MM.1S (cell line): ENCODE results near the gene DVL1.

Experiments
- EZH2 ChIP-seq: fragments of 300-600 bp; sonication (generic); optimal IDR thresholded peaks from 2 replicates; pipeline ENCODE3; 2017; ENCODE audit warnings: low read depth, mild to moderate bottlenecking, antibody characterized with exemption, low read length, mixed read lengths
- TF ChIP-seq, protein P1 (sequence below): fragments of 300-600 bp; sonication (generic); IDR thresholded peaks from 2 replicates; pipeline ENCODE4 v1.5.1; 2016; ENCODE audit warnings: antibody characterized with exemption, low read length, mixed read lengths

DNA sequence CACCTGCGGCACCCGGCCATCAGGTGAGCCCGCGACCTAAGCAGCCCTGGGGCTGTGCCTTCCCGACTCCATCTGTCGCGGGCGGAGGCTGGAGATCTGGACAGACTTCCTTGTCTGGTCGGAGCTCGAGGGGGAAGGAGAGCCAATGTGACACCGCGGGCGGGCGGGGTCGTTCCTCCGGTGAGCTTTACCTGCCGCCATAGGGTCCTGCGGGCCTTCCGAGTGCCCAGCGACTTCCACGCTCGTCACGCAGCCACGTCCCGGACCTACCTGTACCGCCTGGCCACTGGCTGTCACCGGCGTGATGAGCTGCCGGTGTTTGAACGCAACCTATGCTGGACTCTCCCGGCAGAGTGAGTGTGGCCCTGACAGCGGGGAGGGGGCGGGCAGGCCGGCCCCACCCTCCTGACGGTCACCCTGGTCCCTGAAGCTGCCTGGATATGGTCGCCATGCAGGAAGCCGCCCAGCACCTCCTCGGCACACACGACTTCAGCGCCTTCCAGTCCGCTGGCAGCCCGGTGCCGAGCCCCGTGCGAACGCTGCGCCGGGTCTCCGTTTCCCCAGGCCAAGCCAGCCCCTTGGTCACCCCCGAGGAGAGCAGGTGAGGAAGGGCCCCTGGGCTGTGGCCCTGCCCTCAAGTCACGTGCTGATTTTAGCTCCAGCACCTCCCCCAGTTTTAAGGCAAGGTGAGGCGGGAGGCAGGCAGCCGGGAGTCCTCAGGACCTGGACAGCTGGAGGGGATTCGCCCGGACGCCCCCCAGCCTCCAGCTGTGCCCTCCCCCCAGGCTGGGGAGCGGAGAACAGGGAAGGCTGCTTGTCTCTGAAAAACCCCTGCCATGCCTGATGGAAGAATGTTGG, 39.7 kb downstream of the DVL1 start:
- TF ChIP-seq, protein P1, sequence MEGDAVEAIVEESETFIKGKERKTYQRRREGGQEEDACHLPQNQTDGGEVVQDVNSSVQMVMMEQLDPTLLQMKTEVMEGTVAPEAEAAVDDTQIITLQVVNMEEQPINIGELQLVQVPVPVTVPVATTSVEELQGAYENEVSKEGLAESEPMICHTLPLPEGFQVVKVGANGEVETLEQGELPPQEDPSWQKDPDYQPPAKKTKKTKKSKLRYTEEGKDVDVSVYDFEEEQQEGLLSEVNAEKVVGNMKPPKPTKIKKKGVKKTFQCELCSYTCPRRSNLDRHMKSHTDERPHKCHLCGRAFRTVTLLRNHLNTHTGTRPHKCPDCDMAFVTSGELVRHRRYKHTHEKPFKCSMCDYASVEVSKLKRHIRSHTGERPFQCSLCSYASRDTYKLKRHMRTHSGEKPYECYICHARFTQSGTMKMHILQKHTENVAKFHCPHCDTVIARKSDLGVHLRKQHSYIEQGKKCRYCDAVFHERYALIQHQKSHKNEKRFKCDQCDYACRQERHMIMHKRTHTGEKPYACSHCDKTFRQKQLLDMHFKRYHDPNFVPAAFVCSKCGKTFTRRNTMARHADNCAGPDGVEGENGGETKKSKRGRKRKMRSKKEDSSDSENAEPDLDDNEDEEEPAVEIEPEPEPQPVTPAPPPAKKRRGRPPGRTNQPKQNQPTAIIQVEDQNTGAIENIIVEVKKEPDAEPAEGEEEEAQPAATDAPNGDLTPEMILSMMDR: no peak
- no peak for TF ChIP-seq EZH2
